ENCODE results near the gene CENPM.

CENPM gene

GRCh38 chr22:41935509-41935908 lies 11.4 kb downstream of the CENPM start:
- Histone ChIP-seq H3F3A (ENCODE audit: low read depth) (no peaks in the 10 kb centered on the region), H2AFZ (ENCODE audit: low read length) (no peak overlapping the region), H3K9ac (ENCODE audit: low read depth, low read length, poor library complexity, severe bottlenecking) (no peak overlapping the region), H3K9me3 (ENCODE audit: insufficient read depth, low read depth, low read length) (no peaks in the 10 kb centered on the region), H3K36me3 (ENCODE audit: insufficient read depth, low read length) (peaks cover 21% of the 10 kb centered on the region; the same call in 1 of the 2 replicates), H3K27me3 (ENCODE audit: insufficient read depth, low read length, poor library complexity, severe bottlenecking) (no peaks in the 10 kb centered on the region), H3K4me1 (ENCODE audit: insufficient read depth, low read length, poor library complexity, severe bottlenecking) (peaks cover 6% of the 10 kb centered on the region), H3K9me2 (replicated peaks; ENCODE audit: low read depth, low read length) (no peaks in the 10 kb centered on the region), H3K4me2 (ENCODE audit: low read depth, low read length, poor library complexity, severe bottlenecking) (no peak overlapping the region), H3K79me2 (ENCODE audit: insufficient read depth, low read length) (peaks cover 14% of the 10 kb centered on the region; the same call in 1 of the 2 replicates), H3K4me3 (ENCODE audit: low read length, poor library complexity, severe bottlenecking) (no peak overlapping the region), H4K20me1 (ENCODE audit: insufficient read depth, low read length, poor library complexity, severe bottlenecking) (peaks cover 9% of the 10 kb centered on the region)
- TF ChIP-seq, protein P1, sequence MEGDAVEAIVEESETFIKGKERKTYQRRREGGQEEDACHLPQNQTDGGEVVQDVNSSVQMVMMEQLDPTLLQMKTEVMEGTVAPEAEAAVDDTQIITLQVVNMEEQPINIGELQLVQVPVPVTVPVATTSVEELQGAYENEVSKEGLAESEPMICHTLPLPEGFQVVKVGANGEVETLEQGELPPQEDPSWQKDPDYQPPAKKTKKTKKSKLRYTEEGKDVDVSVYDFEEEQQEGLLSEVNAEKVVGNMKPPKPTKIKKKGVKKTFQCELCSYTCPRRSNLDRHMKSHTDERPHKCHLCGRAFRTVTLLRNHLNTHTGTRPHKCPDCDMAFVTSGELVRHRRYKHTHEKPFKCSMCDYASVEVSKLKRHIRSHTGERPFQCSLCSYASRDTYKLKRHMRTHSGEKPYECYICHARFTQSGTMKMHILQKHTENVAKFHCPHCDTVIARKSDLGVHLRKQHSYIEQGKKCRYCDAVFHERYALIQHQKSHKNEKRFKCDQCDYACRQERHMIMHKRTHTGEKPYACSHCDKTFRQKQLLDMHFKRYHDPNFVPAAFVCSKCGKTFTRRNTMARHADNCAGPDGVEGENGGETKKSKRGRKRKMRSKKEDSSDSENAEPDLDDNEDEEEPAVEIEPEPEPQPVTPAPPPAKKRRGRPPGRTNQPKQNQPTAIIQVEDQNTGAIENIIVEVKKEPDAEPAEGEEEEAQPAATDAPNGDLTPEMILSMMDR (conservative IDR thresholded peaks at IDR 0.05; ENCODE audit: low read length) = no peak

DNA sequence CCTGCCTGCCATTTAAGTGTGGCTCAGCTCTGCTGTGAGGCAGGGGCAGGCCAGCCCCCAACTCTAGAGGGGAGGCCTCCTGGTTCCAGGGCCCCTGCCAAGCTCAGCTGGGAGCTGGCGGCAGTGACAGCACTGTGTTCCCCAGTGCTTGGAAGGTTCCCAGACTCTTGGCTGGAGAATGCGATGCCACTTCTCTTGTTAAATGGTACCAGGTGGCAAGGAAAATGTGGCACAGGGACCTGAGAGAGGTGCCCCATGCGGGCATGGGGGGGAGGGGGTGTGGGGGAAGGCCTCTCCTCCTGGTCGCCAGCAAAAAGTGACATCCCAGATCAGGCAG lies 12.0 kb downstream of the CENPM start:
- H4K20me1 ChIP-seq (ENCODE audit: insufficient read depth, low read length, poor library complexity, severe bottlenecking) = peaks cover 9% of the 10 kb centered on the region
- peaks cover 6% of the 10 kb centered on the region for H3K4me1 ChIP-seq (ENCODE audit: insufficient read depth, low read length, poor library complexity, severe bottlenecking)
- H3K4me3 ChIP-seq (ENCODE audit: low read length, poor library complexity, severe bottlenecking) = no peak overlapping the region
- no peaks in the 10 kb centered on the region for H3K9me3 ChIP-seq (ENCODE audit: insufficient read depth, low read depth, low read length)
- no peak overlapping the region for H3K9ac ChIP-seq (ENCODE audit: low read depth, low read length, poor library complexity, severe bottlenecking)
- no peaks in the 10 kb centered on the region for H3K27me3 ChIP-seq (ENCODE audit: insufficient read depth, low read length, poor library complexity, severe bottlenecking)
- no peak for TF ChIP-seq EZH2phosphoT487 (IDR thresholded peaks at IDR 0.05; ENCODE audit: borderline replicate concordance)
- TF ChIP-seq, protein P1 (conservative IDR thresholded peaks at IDR 0.05; ENCODE audit: low read length) = no peak
- peaks cover 11% of the 10 kb centered on the region; the same call in 1 of the 2 replicates for H3K79me2 ChIP-seq (ENCODE audit: insufficient read depth, low read length)
- peaks cover 21% of the 10 kb centered on the region; the same call in 1 of the 2 replicates for H3K36me3 ChIP-seq (ENCODE audit: insufficient read depth, low read length)
- no peak overlapping the region for H3K4me2 ChIP-seq (ENCODE audit: low read depth, low read length, poor library complexity, severe bottlenecking)
- no peak overlapping the region for H2AFZ ChIP-seq (ENCODE audit: low read length)
- no peaks in the 10 kb centered on the region for H3F3A ChIP-seq (ENCODE audit: low read depth)
- H3K9me2 ChIP-seq (replicated peaks; ENCODE audit: low read depth, low read length) = no peaks in the 10 kb centered on the region

DNA sequence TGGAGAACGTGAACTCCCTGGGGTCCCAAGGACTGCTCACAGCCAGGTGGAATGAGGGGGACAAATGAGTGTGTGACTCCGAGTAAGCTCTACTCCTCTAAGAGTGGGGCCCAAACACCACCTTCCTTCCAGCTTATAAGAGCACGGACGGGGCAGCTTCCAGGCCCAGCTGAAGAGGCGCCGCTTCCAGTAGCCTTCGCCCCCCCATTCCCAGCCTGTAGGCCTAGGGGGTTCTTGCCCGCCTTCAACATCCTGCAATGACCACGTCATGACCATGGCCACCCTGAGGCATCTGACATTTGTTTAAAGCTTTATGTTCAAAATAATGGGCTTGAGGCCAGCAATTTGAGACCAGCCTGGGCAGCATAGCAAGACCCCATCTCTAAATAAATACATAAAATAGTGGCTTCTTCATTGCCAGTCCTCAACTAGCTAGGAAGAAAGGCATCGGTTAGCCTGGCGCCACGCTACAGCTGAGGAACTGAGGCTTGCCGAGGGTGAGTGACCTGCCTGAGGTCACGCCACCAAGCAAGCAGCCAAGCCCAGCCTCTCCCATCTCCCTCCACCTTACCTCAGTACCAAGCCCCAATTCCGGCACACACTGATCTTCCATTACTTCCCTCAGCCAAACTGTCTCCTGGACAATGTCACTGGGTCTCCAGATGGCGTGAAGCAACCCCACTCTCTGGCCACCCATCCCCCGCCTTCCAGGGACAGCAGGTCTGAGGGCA lies 12.5 kb downstream of the CENPM start:
- no peaks in the 10 kb centered on the region for H3K9me3 ChIP-seq (ENCODE audit: insufficient read depth, low read depth, low read length)
- TF ChIP-seq, protein P1 (conservative IDR thresholded peaks at IDR 0.05; ENCODE audit: low read length) = no peak
- TF ChIP-seq EZH2phosphoT487 (IDR thresholded peaks at IDR 0.05; ENCODE audit: borderline replicate concordance) = no peak
- H3K9ac ChIP-seq (ENCODE audit: low read depth, low read length, poor library complexity, severe bottlenecking) = no peak overlapping the region
- no peaks in the 10 kb centered on the region for H3K27me3 ChIP-seq (ENCODE audit: insufficient read depth, low read length, poor library complexity, severe bottlenecking)
- peaks cover 5% of the 10 kb centered on the region for H4K20me1 ChIP-seq (ENCODE audit: insufficient read depth, low read length, poor library complexity, severe bottlenecking)
- H3K9me2 ChIP-seq (replicated peaks; ENCODE audit: low read depth, low read length) = no peaks in the 10 kb centered on the region
- H3K4me2 ChIP-seq (ENCODE audit: low read depth, low read length, poor library complexity, severe bottlenecking) = no peak overlapping the region
- H2AFZ ChIP-seq (ENCODE audit: low read length) = no peak overlapping the region
- no peak overlapping the region for H3K4me3 ChIP-seq (ENCODE audit: low read length, poor library complexity, severe bottlenecking)
- H3K79me2 ChIP-seq (ENCODE audit: insufficient read depth, low read length) = peaks cover 10% of the 10 kb centered on the region; the same call in 1 of the 2 replicates
- no peaks in the 10 kb centered on the region for H3F3A ChIP-seq (ENCODE audit: low read depth)
- H3K36me3 ChIP-seq (ENCODE audit: insufficient read depth, low read length) = peaks cover 20% of the 10 kb centered on the region; the same call in 1 of the 2 replicates
- peaks cover 6% of the 10 kb centered on the region for H3K4me1 ChIP-seq (ENCODE audit: insufficient read depth, low read length, poor library complexity, severe bottlenecking)
